ENCODE measurements around the gene LRWD1.
"Not testable (repeated sequence)": the region's sequence is repeated elsewhere in the genome, so short reads cannot be mapped to it uniquely, and the experiment has no call there.

LRWD1 gene

GRCh38 chr7:102444961-102445673 lies 19.7 kb upstream of the LRWD1 start:
- no peak for DNase-seq

GRCh38 chr7:102445674-102446071 lies 19.1 kb upstream of the LRWD1 start:
- no peak for DNase-seq

GRCh38 chr7:102446387-102447156 lies 18.2 kb upstream of the LRWD1 start:
- DNase-seq = no peak

- no peak for DNase-seq
Observed at GRCh38 chr7:102447311-102447710, 17.5 kb upstream of the LRWD1 start.

- no peak for DNase-seq
Observed at GRCh38 chr7:102449136-102449535, 15.6 kb upstream of the LRWD1 start.

GRCh38 chr7:102450242-102450641 lies 14.5 kb upstream of the LRWD1 start:
- DNase-seq = no peak

GRCh38 chr7:102451371-102452054 lies 13.3 kb upstream of the LRWD1 start:
- no peak for DNase-seq

GRCh38 chr7:102452451-102452850 lies 12.3 kb upstream of the LRWD1 start:
- no peak for DNase-seq

GRCh38 chr7:102453319-102453718 lies 11.5 kb upstream of the LRWD1 start:
- no peak for DNase-seq

GRCh38 chr7:102454468-102454867 lies 10.3 kb upstream of the LRWD1 start:
- no peak for DNase-seq

- not testable (repeated sequence) for DNase-seq
Observed at GRCh38 chr7:102454932-102455331, 9.9 kb upstream of the LRWD1 start.

GRCh38 chr7:102455596-102455995 lies 9.2 kb upstream of the LRWD1 start:
- no peak for DNase-seq

- no peak for DNase-seq
Observed at GRCh38 chr7:102456327-102456726, 8.5 kb upstream of the LRWD1 start.

- DNase-seq = no peak
Observed at GRCh38 chr7:102457352-102457924, 7.3 kb upstream of the LRWD1 start.

GRCh38 chr7:102459221-102459844 lies 5.5 kb upstream of the LRWD1 start:
- DNase-seq = no peak

- DNase-seq = no peak
Observed at GRCh38 chr7:102460467-102460866, 4.3 kb upstream of the LRWD1 start.

- DNase-seq = no peak
Observed at GRCh38 chr7:102463841-102464576, 775 bp upstream of the LRWD1 start.

- DNase-seq = no peak
Observed at GRCh38 chr7:102466097-102466496, 1.3 kb downstream of the LRWD1 start.

- DNase-seq = no peak
Observed at GRCh38 chr7:102467581-102468477, 3.0 kb downstream of the LRWD1 start.

- no peak for DNase-seq
Observed at GRCh38 chr7:102468478-102469350, 3.9 kb downstream of the LRWD1 start.

Measured in NCI-H446 (cell line).